ENCODE data around the gene SPATA31C1. TPM values are rescaled to one million over a fixed set of nuclear protein-coding genes. Genes with fewer than 3 reads are reported as not detected.
"Not testable (repeated sequence)": the region's sequence is repeated elsewhere in the genome, so short reads cannot be mapped to it uniquely, and the experiment has no call there.

SPATA31C1 gene
- not detected for total RNA-seq

DNA sequence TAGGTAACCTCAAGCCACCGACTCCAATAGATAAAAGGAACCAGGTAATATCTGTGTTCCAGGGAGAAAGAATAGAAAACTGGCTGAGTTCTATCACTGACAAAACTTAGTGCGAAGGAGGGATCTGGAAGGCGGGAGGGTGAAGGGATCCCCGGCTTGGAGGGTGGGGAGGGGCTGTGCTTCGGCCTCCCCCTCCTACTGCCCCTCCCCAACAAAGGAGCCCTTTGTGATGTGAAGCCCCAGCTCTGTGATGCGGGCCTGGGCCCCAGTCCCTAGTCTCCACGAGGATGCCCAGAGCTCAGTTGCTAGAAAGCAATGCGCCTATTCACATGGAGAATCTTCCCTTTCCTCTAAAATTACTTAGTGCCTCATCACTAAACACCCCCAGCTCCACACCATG lies at the start of gene SPATA31C1:
Gene SPATA31C1, plus strand, starts transcription at position 301 of the 400 bp plus-strand sequence.
- DNase-seq: not testable (repeated sequence)

- no peak for DNase-seq
These were observed 49.6 kb upstream of the SPATA31C1 start for GRCh38 chr9:87868175-87868574.

DNA sequence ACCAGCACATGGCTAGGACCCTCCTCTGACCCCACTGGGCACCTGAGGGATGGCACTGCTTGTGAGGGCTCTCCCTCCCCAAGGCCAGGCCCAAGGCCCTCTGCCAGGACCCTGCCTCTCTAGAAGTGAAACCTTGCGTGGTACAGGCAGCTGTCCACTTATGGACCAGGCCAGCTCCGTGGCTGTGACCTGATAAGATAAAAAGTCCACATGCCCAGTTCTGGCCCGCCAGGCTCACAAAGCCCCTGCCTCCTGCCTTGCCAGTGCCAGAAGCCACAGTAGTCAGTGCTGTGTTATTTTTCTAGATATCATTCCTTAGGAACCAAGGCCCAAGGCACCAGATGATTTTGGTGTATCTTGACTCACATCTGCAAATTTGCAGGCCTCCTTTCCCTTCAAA lies 49.1 kb upstream of the SPATA31C1 start:
- DNase-seq: no peak

DNA sequence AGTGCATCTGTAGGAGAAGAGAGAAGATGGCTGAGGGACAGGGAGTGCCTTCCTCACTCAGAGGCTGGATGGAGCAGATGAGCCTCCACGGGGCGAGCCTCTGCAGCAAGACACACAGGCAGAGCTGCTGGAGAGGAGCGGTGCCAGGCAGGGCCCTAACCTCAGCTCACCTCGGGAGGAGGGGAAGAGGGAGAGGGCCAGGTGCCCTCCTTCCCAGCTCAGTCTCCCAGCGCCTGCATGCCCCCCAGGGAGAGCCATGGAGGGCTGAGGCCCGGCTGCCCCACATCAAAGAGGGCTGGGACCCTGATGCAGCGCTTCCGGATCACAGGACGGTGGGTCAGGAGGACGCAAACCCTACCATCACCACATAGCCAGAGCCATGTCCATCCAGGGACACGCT lies 48.7 kb upstream of the SPATA31C1 start:
- no peak for DNase-seq

GRCh38 chr9:87871425-87872078 lies 46.2 kb upstream of the SPATA31C1 start:
- DNase-seq: no peak

GRCh38 chr9:87872079-87872624 lies 45.6 kb upstream of the SPATA31C1 start:
- no peak for DNase-seq

DNA sequence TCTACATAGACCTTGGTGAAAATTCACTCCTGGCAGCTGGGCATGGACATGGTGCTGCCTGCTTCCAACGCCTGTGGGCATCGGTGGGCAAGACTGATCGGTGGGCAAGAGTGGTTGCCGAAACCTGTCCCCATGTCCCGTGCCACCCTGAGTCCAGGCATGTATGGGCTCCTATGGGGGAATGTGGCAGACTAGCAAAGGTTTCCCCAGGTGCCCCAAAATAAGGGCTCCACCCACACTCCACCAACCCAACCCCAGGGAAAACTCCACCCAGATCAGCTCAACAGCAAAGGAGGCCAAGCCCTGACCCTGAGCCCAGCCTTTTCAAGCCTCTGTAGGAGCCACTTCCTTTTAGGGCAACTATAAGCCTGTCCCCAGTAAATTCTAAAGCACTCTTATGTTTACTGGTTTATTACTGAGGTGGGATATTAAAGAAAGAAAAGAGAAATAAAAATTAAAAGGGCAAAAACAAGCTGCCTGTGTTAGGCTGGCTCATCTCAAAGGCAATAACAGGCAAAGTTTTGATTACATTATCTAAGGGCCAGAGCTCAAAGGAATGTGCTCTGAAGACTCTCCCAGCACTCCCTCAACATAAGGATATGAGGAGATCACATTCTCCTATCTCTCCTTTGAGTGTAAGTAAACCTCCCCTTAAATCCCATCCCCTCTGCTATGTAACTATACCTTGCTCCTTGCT lies 44.0 kb upstream of the SPATA31C1 start:
- DNase-seq: no peak

DNA sequence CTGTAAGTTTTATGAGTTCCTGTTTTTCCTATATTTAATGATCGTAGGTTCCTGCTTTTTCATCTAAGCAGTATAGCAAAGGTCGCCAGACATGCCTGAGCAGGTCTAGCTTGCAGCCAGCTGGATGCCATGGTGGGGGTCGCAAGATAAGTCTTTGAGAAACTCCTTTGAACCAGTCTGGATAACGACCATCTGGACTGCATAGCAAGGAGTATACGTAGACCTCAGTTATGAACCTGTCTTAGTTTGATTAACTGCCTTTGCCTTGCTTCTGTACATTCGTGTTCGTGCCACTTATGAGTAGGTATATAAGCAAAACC lies 43.5 kb upstream of the SPATA31C1 start:
- no peak for DNase-seq

- no peak for DNase-seq
These were observed 42.7 kb upstream of the SPATA31C1 start for GRCh38 chr9:87875060-87875459.

- DNase-seq: peak; percentile 16
These were observed 41.8 kb upstream of the SPATA31C1 start for GRCh38 chr9:87875831-87876545.

DNA sequence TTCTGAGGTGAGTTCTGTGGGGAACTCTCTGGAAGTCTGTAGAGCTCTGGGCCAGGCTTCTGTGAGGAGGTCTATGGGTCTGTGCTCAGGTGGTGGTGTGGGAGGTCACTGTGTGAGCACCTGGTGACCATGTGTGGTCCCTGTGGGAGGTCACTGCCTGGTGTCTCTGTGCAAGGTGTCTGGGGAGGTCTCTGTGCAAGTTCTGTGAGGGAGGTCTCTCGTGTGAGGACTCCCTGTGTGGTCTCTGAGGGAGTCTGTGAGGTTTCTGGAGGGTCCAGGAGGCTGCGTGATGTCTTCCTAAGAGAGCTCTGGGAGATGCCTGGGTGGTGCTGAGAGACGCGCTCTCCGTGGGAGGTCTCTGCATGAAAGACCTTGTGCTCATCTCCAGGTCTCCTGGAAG lies 41.1 kb upstream of the SPATA31C1 start:
- no peak for DNase-seq

GRCh38 chr9:87878989-87879511 lies 38.7 kb upstream of the SPATA31C1 start:
- no peak for DNase-seq

DNA sequence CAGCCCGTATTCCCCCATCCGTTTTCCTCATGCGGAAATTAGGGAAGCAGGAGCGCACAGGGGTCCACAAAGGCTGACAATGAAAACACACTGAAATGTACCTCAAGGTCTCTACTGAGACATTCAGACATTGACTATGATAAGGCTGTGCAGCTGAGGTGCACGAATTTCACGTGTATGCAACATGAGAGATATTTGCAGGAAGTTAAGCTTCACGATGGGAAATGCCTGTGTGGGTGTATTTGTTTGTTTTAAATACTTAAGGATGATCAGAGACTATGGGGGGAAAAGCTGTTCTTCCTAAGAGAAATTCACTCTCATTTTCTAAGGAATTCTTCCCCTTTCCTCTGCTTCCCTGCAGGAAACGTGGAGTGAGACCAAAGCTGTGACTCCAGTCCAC lies 37.6 kb upstream of the SPATA31C1 start:
- DNase-seq: no peak

DNA sequence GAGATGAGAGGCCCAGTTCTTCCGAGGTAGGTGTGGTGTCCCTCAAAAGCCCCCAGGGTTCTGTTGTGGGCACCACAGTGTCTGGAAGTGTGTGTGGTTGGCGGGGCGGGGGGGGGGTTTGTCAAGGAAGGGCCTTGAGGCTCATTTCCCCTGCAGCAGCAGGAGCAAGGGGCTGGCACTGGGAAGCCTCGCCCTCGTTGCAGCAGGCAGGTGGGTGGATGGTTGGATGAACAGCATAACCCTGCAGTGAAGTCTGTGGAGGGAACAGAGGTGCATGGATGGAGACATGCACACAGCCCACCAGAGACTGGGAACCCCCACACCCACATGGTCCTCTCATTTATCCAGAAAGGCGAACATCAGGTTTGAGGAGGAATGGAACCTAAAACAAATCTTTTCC lies 37.1 kb upstream of the SPATA31C1 start:
- no peak for DNase-seq

GRCh38 chr9:87882627-87883026 lies 35.1 kb upstream of the SPATA31C1 start, which contains the start of gene SPATA31E1:
TSS of gene SPATA31E1 (plus strand) at chr9:87882877. CDS start at chr9:87882892, 15 bp downstream.
- DNase-seq: no peak

- no peak for DNase-seq
These were observed 34.5 kb upstream of the SPATA31C1 start for GRCh38 chr9:87883274-87883673.

DNA sequence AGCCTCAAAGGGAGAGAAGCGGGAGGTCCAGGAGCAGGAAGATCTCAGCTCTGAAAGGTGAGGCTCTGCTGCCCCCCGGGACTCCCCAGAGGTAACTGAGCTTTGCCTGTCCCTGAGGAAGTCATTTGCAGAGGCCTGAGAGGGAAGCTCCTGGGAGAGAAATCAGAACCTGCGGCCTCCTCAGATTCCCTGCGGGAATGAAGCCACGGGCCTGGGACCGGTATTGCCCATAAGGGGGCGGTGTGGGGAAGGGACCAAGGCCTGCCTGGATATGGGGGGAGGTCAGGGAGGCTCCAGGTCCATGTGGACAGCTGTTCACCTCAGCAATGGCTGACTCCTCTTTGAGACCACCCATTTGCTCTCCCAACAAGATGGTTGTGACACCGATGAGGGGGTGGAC lies 33.8 kb upstream of the SPATA31C1 start:
- no peak for DNase-seq

DNA sequence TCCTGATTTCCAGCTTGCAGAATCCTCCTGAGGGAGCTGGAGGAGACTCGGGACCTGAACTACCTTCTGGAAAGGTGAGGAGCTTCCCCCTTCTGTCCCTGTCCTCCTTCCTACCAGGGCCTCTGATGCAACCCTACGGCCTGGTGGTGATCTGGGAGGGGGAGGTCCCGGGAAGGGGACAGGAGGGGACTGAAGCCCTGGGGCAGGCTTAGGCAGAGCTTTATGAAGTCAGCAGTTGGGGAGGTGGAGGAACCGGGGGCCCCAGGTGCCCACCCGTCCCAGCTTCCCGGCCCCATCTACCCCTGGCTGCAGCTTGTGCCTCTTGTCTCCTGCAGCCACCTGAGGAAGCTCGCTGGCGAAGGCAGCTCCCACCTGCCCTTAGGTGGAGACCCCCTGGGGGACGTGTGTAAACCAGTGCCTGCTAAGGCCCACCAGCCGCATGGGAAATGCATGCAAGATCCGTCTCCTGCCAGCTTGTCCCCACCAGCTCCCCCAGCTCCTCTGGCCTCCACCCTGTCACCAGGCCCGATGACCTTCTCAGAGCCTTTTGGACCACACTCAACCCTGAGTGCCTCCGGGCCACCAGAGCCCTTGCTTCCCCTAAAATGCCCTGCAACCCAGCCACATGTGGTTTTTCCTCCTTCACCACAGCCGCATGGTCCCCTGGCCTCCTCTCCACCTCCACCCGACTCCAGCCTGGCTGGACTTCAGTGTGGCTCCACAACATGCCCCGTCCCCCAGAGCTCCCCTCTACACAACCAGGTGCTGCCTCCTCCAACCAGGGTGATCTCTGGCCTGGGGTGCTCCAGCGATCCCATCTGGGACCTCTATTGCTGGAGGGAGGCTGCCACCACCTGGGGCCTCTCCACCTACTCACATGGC lies 32.9 kb upstream of the SPATA31C1 start:
- DNase-seq: no peak

- no peak for DNase-seq
These were observed 32.1 kb upstream of the SPATA31C1 start for GRCh38 chr9:87885484-87886189.

GRCh38 chr9:87886210-87886932 lies 31.4 kb upstream of the SPATA31C1 start:
- DNase-seq: no peak
